ENCODE data around the gene DDX21.

Gene DDX21

DNA sequence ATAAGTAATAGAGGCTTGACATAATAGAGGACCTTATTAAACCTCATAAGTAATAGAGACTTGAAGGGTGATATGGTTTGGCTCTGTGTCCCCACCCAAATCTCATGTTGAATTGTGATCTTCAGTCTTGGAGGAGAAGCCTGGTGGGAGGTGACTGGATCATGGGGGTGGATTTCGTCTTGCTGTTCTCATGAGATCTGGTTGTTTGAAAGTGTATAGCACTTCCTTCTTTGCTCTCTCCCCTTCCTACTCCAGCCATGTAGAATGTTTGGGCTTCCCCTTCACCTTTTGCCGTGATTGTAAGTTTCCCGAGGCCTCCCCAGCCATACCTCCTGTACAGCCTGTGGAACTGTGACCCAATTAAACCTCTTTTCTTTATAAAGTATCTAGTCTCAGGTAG, 41.2 kb downstream of the DDX21 start:
- H3K4me2 ChIP-seq (ENCODE audit: low read depth, low read length, poor library complexity, severe bottlenecking), result peak overlapping the region; percentile 37
- no peak overlapping the region for H2AFZ ChIP-seq (ENCODE audit: low read length)

GRCh38 chr10:69004821-69005220, 48.9 kb downstream of the DDX21 start:
- H3K9ac ChIP-seq (ENCODE audit: low read depth, low read length, poor library complexity, severe bottlenecking), result no peak overlapping the region
- no peaks in the 10 kb centered on the region for H3K9me3 ChIP-seq (ENCODE audit: insufficient read depth, low read depth, low read length)
- TF ChIP-seq EZH2phosphoT487 (IDR thresholded peaks at IDR 0.05; ENCODE audit: borderline replicate concordance), result no peak
- TF ChIP-seq, protein P1, sequence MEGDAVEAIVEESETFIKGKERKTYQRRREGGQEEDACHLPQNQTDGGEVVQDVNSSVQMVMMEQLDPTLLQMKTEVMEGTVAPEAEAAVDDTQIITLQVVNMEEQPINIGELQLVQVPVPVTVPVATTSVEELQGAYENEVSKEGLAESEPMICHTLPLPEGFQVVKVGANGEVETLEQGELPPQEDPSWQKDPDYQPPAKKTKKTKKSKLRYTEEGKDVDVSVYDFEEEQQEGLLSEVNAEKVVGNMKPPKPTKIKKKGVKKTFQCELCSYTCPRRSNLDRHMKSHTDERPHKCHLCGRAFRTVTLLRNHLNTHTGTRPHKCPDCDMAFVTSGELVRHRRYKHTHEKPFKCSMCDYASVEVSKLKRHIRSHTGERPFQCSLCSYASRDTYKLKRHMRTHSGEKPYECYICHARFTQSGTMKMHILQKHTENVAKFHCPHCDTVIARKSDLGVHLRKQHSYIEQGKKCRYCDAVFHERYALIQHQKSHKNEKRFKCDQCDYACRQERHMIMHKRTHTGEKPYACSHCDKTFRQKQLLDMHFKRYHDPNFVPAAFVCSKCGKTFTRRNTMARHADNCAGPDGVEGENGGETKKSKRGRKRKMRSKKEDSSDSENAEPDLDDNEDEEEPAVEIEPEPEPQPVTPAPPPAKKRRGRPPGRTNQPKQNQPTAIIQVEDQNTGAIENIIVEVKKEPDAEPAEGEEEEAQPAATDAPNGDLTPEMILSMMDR (conservative IDR thresholded peaks at IDR 0.05; ENCODE audit: low read length), result peak; percentile 68
- no peaks in the 10 kb centered on the region for H4K20me1 ChIP-seq (ENCODE audit: insufficient read depth, low read length, poor library complexity, severe bottlenecking)
- H3K79me2 ChIP-seq (ENCODE audit: insufficient read depth, low read length), result no peaks in the 10 kb centered on the region
- peaks cover 4% of the 10 kb centered on the region for H3K4me1 ChIP-seq (ENCODE audit: insufficient read depth, low read length, poor library complexity, severe bottlenecking)
- no peaks in the 10 kb centered on the region for H3F3A ChIP-seq (ENCODE audit: low read depth)
- no peak overlapping the region for H2AFZ ChIP-seq (ENCODE audit: low read length)
- no peaks in the 10 kb centered on the region for H3K27me3 ChIP-seq (ENCODE audit: insufficient read depth, low read length, poor library complexity, severe bottlenecking)
- no peaks in the 10 kb centered on the region for H3K9me2 ChIP-seq (replicated peaks; ENCODE audit: low read depth, low read length)
- no peak overlapping the region for H3K4me3 ChIP-seq (ENCODE audit: low read length, poor library complexity, severe bottlenecking)
- H3K4me2 ChIP-seq (ENCODE audit: low read depth, low read length, poor library complexity, severe bottlenecking), result no peak overlapping the region
- peaks cover 52% of the 10 kb centered on the region; the same call in 1 of the 2 replicates for H3K36me3 ChIP-seq (ENCODE audit: insufficient read depth, low read length)

More for the DNA sequence above, 41.2 kb downstream of the DDX21 start:
- Histone ChIP-seq H3K4me1 (ENCODE audit: insufficient read depth, low read length, poor library complexity, severe bottlenecking) (peaks cover 21% of the 10 kb centered on the region), H3K4me3 (ENCODE audit: low read length, poor library complexity, severe bottlenecking) (no peak overlapping the region), H3K9me3 (ENCODE audit: insufficient read depth, low read depth, low read length) (no peaks in the 10 kb centered on the region), H4K20me1 (ENCODE audit: insufficient read depth, low read length, poor library complexity, severe bottlenecking) (no peaks in the 10 kb centered on the region), H3K9me2 (replicated peaks; ENCODE audit: low read depth, low read length) (no peaks in the 10 kb centered on the region), H3K79me2 (ENCODE audit: insufficient read depth, low read length) (peaks cover 54% of the 10 kb centered on the region), H3F3A (ENCODE audit: low read depth) (no peaks in the 10 kb centered on the region), H3K9ac (ENCODE audit: low read depth, low read length, poor library complexity, severe bottlenecking) (no peak overlapping the region), H3K36me3 (ENCODE audit: insufficient read depth, low read length) (peaks cover 14% of the 10 kb centered on the region; the same call in 1 of the 2 replicates), H3K27me3 (ENCODE audit: insufficient read depth, low read length, poor library complexity, severe bottlenecking) (no peaks in the 10 kb centered on the region)
- TF ChIP-seq, protein P1 (conservative IDR thresholded peaks at IDR 0.05; ENCODE audit: low read length), result no peak
- no peak for TF ChIP-seq EZH2phosphoT487 (IDR thresholded peaks at IDR 0.05; ENCODE audit: borderline replicate concordance)

DNA sequence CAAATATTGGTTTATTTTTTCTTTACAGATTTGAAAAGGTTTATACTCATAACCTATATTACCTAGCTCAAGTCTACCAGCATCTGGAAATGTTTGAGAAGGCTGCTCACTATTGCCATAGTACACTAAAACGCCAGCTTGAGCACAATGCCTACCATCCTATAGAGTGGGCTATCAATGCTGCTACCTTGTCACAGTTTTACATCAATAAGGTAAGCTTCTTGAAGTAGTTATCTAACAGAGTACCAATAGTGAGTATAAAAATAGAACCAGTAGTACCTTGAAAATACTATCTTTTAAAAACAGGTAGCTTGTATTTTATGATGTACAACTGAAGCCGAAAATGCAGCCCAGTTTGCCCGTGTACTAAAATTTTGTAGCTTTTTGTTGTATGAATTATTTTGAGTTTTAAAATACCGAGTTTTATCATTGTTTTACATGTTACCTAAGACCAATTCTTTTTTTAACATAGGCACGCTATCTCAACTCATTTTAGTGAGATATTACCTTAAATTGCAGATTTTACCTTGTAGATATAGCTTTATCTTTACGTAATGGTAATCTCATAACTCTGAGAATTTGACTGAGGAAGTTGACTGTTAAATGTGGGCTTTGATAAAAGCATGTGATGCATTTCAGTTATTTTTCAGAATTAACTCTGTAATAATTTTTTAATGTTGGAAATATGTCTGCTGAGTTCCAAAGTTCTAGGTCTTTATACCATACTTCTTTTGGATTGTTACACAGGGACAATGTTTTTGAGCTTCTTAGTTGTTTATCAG, 49.9 kb downstream of the DDX21 start:
- peaks cover 47% of the 10 kb centered on the region; the same call in 1 of the 2 replicates for H3K36me3 ChIP-seq (ENCODE audit: insufficient read depth, low read length)
- no peak overlapping the region for H2AFZ ChIP-seq (ENCODE audit: low read length)
- H3K4me2 ChIP-seq (ENCODE audit: low read depth, low read length, poor library complexity, severe bottlenecking), result no peak overlapping the region
- peaks cover 4% of the 10 kb centered on the region for H3K4me1 ChIP-seq (ENCODE audit: insufficient read depth, low read length, poor library complexity, severe bottlenecking)
- TF ChIP-seq EZH2phosphoT487 (IDR thresholded peaks at IDR 0.05; ENCODE audit: borderline replicate concordance), result no peak
- TF ChIP-seq, protein P1 (conservative IDR thresholded peaks at IDR 0.05; ENCODE audit: low read length), result no peak
- H3K79me2 ChIP-seq (ENCODE audit: insufficient read depth, low read length), result no peaks in the 10 kb centered on the region
- H3K9me2 ChIP-seq (replicated peaks; ENCODE audit: low read depth, low read length), result no peaks in the 10 kb centered on the region
- H3K4me3 ChIP-seq (ENCODE audit: low read length, poor library complexity, severe bottlenecking), result no peak overlapping the region
- no peaks in the 10 kb centered on the region for H3K9me3 ChIP-seq (ENCODE audit: insufficient read depth, low read depth, low read length)
- no peaks in the 10 kb centered on the region for H4K20me1 ChIP-seq (ENCODE audit: insufficient read depth, low read length, poor library complexity, severe bottlenecking)
- H3F3A ChIP-seq (ENCODE audit: low read depth), result no peaks in the 10 kb centered on the region
- H3K27me3 ChIP-seq (ENCODE audit: insufficient read depth, low read length, poor library complexity, severe bottlenecking), result no peaks in the 10 kb centered on the region
- no peak overlapping the region for H3K9ac ChIP-seq (ENCODE audit: low read depth, low read length, poor library complexity, severe bottlenecking)

Data from Loucy (cell line).